Hepatocyte (in vitro differentiated cells): ENCODE data around the gene TBX15. TPM values are rescaled to one million over a fixed set of nuclear protein-coding genes. Genes with fewer than 3 reads are reported as not detected.

ENCODE experiments used
- DNase-seq: peaks from one replicate; pipeline ENCODE4 v3.0.0-alpha.2; 2016; ENCODE audit warnings: low spot score
- H2AFZ ChIP-seq: fragments of 200-600 bp; sonication (generic); 2 replicates; pipeline ENCODE4 v1.6.0; 2016; ENCODE audit warnings: antibody characterized with exemption, mild to moderate bottlenecking
- H3K27ac ChIP-seq: fragments of 200-600 bp; sonication (generic); 2 replicates; pipeline ENCODE4 v1.5.1; 2016; ENCODE audit warnings: mild to moderate bottlenecking
- H3K27me3 ChIP-seq: fragments of 200-600 bp; sonication (generic); 2 replicates; pipeline ENCODE4 v1.6.1; 2016
- H3K36me3 ChIP-seq: fragments of 200-600 bp; sonication (generic); replicated peaks from 2 replicates; pipeline ENCODE4 v1.5.1; 2016; ENCODE audit warnings: low read depth; ENCODE audit not compliant: insufficient read depth
- H3K4me1 ChIP-seq: fragments of 200-600 bp; sonication (generic); 2 replicates; pipeline ENCODE4 v1.5.1; 2016; ENCODE audit warnings: mild to moderate bottlenecking, moderate library complexity; ENCODE audit not compliant: insufficient read depth
- H3K4me2 ChIP-seq: fragments of 200-600 bp; sonication (generic); 2 replicates; pipeline ENCODE4 v1.6.0; 2016
- H3K4me3 ChIP-seq: fragments of 200-600 bp; sonication (generic); 2 replicates; pipeline ENCODE4 v1.5.1; 2016; ENCODE audit warnings: mild to moderate bottlenecking
- H3K79me2 ChIP-seq: fragments of 200-600 bp; sonication (generic); 2 replicates; pipeline ENCODE4 v1.6.0; 2017; ENCODE audit warnings: mild to moderate bottlenecking
- H3K9me2 ChIP-seq: fragments of 200-600 bp; sonication (generic); replicated peaks from 2 replicates; pipeline ENCODE4 v1.6.0; 2017; ENCODE audit warnings: mild to moderate bottlenecking; ENCODE audit not compliant: insufficient read depth
- H3K9me3 ChIP-seq: fragments of 200-600 bp; sonication (generic); 2 replicates; pipeline ENCODE4 v1.5.1; 2016; ENCODE audit warnings: low read depth, mild to moderate bottlenecking
- H4K20me1 ChIP-seq: fragments of 200-600 bp; sonication (generic); 2 replicates; pipeline ENCODE4 v1.6.0; 2016; ENCODE audit warnings: mild to moderate bottlenecking; ENCODE audit not compliant: insufficient read depth, poor library complexity, severe bottlenecking
- CTCF ChIP-seq: fragments of 200-600 bp; sonication (generic); IDR thresholded peaks from 2 replicates; pipeline ENCODE4 v1.5.1; 2016; ENCODE audit warnings: antibody characterized with exemption, mild to moderate bottlenecking; ENCODE audit not compliant: poor library complexity
- EZH2 ChIP-seq: fragments of 200-600 bp; sonication (generic); IDR thresholded peaks from 2 replicates; pipeline ENCODE4 v1.6.1; 2016; ENCODE audit warnings: antibody characterized with exemption, mild to moderate bottlenecking, borderline replicate concordance
- EZH2phosphoT487 ChIP-seq: fragments of 200-600 bp; sonication (generic); IDR thresholded peaks from one replicate; pipeline ENCODE4 v1.6.1; 2018; ENCODE audit warnings: antibody characterized with exemption, mild to moderate bottlenecking, low read depth, moderate library complexity; ENCODE audit not compliant: unreplicated experiment, severe bottlenecking
- WGBS: methylation state at CpG from one replicate; pipeline ENCODE4 v1.1.6; 2016; ENCODE audit warnings: low lambda C conversion rate; ENCODE audit errors: missing lambda C conversion rate; 5-methylcytosine and 5-hydroxymethylcytosine counted together
- polyA plus RNA-seq: library from polyadenylated mRNA; unstranded; fragments of >200 nt; fragmentation: Nextera tagmentation; extraction: Ambion mirVana; gene quantifications from 2 replicates; pipeline ENCODE4 v1.2.1, GENCODE V29; 2016
- total RNA-seq: library from RNA; depleted of rRNA; stranded (reverse); fragments of >200 nt; gene quantifications from 2 replicates; pipeline ENCODE4 v1.2.3, GENCODE V29; 2014

TBX15 gene
- total and polyA plus RNA-seq, 2 experiments from 2014 or later = 1.6 to 3.8 TPM

- Histone ChIP-seq H3K4me3 (no peak overlapping the region), H3K36me3 (no peaks in the 10 kb centered on the region), H4K20me1 (no peaks in the 10 kb centered on the region), H3K9me2 (no peaks in the 10 kb centered on the region), H2AFZ (no peak overlapping the region), H3K4me2 (no peak overlapping the region), H3K27me3 (no peaks in the 10 kb centered on the region), H3K9me3 (no peaks in the 10 kb centered on the region), H3K4me1 (no peaks in the 10 kb centered on the region), H3K79me2 (no peaks in the 10 kb centered on the region), H3K27ac (no peak overlapping the region)
- 55% methylated on average over 4 of the region's 4 CpGs for WGBS
- TF ChIP-seq CTCF (no peak), EZH2 (no peak), EZH2phosphoT487 (no peak)
- no peak for DNase-seq
Measured at GRCh38 chr1:118927427-118928187, 60.5 kb downstream of the TBX15 start.

GRCh38 chr1:118926261-118926660 lies 61.9 kb downstream of the TBX15 start:
- Histone ChIP-seq H3K4me1 (no peaks in the 10 kb centered on the region), H3K27ac (no peak overlapping the region), H3K36me3 (no peaks in the 10 kb centered on the region), H3K4me2 (no peak overlapping the region), H3K9me2 (no peaks in the 10 kb centered on the region), H3K79me2 (no peaks in the 10 kb centered on the region), H4K20me1 (no peaks in the 10 kb centered on the region), H3K4me3 (no peak overlapping the region), H3K9me3 (no peaks in the 10 kb centered on the region), H2AFZ (no peak overlapping the region), H3K27me3 (no peaks in the 10 kb centered on the region)
- no peak for DNase-seq
- TF ChIP-seq EZH2 = no peak
- TF ChIP-seq EZH2phosphoT487 = no peak
- no peak for TF ChIP-seq CTCF

- no peaks in the 10 kb centered on the region for H3K9me2 ChIP-seq
- H3K9me3 ChIP-seq = no peaks in the 10 kb centered on the region
- TF ChIP-seq EZH2phosphoT487 = no peak
- TF ChIP-seq EZH2 = no peak
- no peak for TF ChIP-seq CTCF
- H3K79me2 ChIP-seq = no peaks in the 10 kb centered on the region
- H4K20me1 ChIP-seq = no peaks in the 10 kb centered on the region
- WGBS = 46% methylated on average over 2 of the region's 2 CpGs
- H3K4me2 ChIP-seq = no peak overlapping the region
- no peak overlapping the region for H3K4me3 ChIP-seq
- no peaks in the 10 kb centered on the region for H3K4me1 ChIP-seq
- no peak overlapping the region for H3K27ac ChIP-seq
- DNase-seq = no peak
- no peaks in the 10 kb centered on the region for H3K27me3 ChIP-seq
- H2AFZ ChIP-seq = no peak overlapping the region
- no peaks in the 10 kb centered on the region for H3K36me3 ChIP-seq
Measured at GRCh38 chr1:118925651-118926050, 62.5 kb downstream of the TBX15 start.
